Suprapubic skin (tissue), 3 donors: ENCODE measurements around the gene SLC22A23.

Experiments used
- POLR2A ChIP-seq, 2 donors: fragments of 450-650 bp; IDR thresholded peaks; one replicate each; pipeline ENCODE4 v1.6.1; 2017; ENCODE audit warnings: antibody characterized with exemption in 2 of 2, mild to moderate bottlenecking in 2 of 2, moderate library complexity in 2 of 2
- TF ChIP-seq, protein P1 (sequence below), 2 donors: fragments of 200-600 bp in 1 of 2; fragments of 450-650 bp in 1 of 2; sonication (generic) in 1 of 2; IDR thresholded peaks; one replicate each; pipeline ENCODE4 v1.5.1; 2016 to 2019; ENCODE audit warnings: antibody characterized with exemption in 2 of 2, mild to moderate bottlenecking in 1 of 2, moderate library complexity in 1 of 2

DNA sequence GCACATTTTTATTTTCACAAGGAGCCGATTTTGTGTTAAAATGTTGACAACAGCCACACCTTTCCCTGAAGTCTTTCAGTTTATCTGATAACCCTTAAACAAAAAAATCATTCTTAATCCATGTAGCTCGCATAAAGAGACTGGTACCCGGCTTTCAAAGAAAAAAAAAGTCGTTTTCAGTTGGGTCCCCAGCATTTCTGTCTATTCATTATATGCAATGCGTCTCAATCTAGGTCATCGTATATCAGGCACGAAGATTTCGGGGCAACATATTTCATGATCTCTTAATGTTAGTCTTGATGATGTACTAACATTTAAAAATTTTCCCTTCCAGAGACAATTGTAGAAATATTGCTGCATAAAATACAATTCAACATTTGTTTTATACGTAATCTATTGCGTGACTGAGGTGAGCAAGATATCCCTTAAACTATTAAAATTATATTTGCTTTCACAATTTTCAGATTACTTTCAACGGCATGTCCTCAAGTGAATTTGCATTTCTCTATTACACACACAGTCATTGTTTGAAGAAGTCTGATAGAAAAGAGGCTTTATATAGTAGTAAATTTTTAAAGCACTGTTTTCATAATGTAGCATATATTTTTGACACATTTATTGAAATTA is 226.5 kb downstream of the SLC22A23 start:
- TF ChIP-seq, protein P1, sequence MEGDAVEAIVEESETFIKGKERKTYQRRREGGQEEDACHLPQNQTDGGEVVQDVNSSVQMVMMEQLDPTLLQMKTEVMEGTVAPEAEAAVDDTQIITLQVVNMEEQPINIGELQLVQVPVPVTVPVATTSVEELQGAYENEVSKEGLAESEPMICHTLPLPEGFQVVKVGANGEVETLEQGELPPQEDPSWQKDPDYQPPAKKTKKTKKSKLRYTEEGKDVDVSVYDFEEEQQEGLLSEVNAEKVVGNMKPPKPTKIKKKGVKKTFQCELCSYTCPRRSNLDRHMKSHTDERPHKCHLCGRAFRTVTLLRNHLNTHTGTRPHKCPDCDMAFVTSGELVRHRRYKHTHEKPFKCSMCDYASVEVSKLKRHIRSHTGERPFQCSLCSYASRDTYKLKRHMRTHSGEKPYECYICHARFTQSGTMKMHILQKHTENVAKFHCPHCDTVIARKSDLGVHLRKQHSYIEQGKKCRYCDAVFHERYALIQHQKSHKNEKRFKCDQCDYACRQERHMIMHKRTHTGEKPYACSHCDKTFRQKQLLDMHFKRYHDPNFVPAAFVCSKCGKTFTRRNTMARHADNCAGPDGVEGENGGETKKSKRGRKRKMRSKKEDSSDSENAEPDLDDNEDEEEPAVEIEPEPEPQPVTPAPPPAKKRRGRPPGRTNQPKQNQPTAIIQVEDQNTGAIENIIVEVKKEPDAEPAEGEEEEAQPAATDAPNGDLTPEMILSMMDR (IDR thresholded peaks at IDR 0.05) = no peak
- no peak for TF ChIP-seq POLR2A (IDR thresholded peaks at IDR 0.05)
